CD14-positive monocyte (primary cell): ENCODE results near the gene LTBP2. TPM values are rescaled to one million over a fixed set of nuclear protein-coding genes. Genes with fewer than 3 reads are reported as not detected.

Source experiments
- DNase-seq, 3 donors: peaks; one replicate each; pipeline ENCODE4 v3.0.0-alpha.2; 2011 to 2022
- H2AFZ ChIP-seq: 2 replicates; pipeline ENCODE4 v1.6.0; 2012; ENCODE audit warnings: mild to moderate bottlenecking, low read depth, low read length, inconsistent platforms; ENCODE audit not compliant: insufficient read depth, poor library complexity, severe bottlenecking
- H3K27ac ChIP-seq, 2 donors: 1 replicate in 1 of 2; 2 replicates in 1 of 2; pipeline ENCODE4 v1.5.1; 2012 to 2013; ENCODE audit warnings: low read length in 2 of 2, control low read depth in 1 of 2, inconsistent platforms in 1 of 2, low read depth in 1 of 2, mild to moderate bottlenecking in 1 of 2
- H3K27me3 ChIP-seq, 2 donors: one replicate each; pipeline versions ENCODE4 v1.6.0 to v1.6.1; 2011 to 2013; ENCODE audit warnings: low read length in 2 of 2; ENCODE audit not compliant: control insufficient read depth in 2 of 2, insufficient read depth in 2 of 2
- H3K36me3 ChIP-seq, 2 donors: replicated peaks in 1 of 2; 1 replicate in 1 of 2; 2 replicates in 1 of 2; pipeline versions ENCODE4 v1.5.1 to v1.6.1; 2012 to 2013; ENCODE audit warnings: low read length in 2 of 2, control low read depth in 1 of 2, inconsistent platforms in 1 of 2, mild to moderate bottlenecking in 1 of 2; ENCODE audit not compliant: insufficient read depth in 2 of 2, control insufficient read depth in 1 of 2
- H3K4me1 ChIP-seq, 2 donors: 1 replicate in 1 of 2; 2 replicates in 1 of 2; pipeline versions ENCODE4 v1.5.1 to v1.6.1; 2012 to 2013; ENCODE audit warnings: low read length in 2 of 2, control low read depth in 1 of 2, inconsistent platforms in 1 of 2, mild to moderate bottlenecking in 1 of 2, moderate library complexity in 1 of 2; ENCODE audit not compliant: insufficient read depth in 2 of 2, control insufficient read depth in 1 of 2
- H3K4me2 ChIP-seq: replicated peaks from 2 replicates; pipeline ENCODE3; 2012; ENCODE audit warnings: low read length, moderate library complexity, mild to moderate bottlenecking; ENCODE audit not compliant: poor library complexity, severe bottlenecking; ENCODE audit errors: extremely low read depth
- H3K4me3 ChIP-seq, 3 experiments: fragments of 200-600 bp in 1 of 3; sonication (generic) in 1 of 3; replicated peaks in 1 of 3; 1 replicate in 2 of 3; 2 replicates in 1 of 3; pipeline ENCODE4 v1.5.1; 2011 to 2013; ENCODE audit warnings: low read length in 3 of 3, mild to moderate bottlenecking in 3 of 3, control low read depth in 2 of 3, low read depth in 2 of 3, inconsistent platforms in 1 of 3, moderate library complexity in 1 of 3
- H3K79me2 ChIP-seq: 2 replicates; pipeline ENCODE4 v1.6.0; 2012; ENCODE audit warnings: mild to moderate bottlenecking, control low read depth, inconsistent platforms, low read length, moderate library complexity; ENCODE audit not compliant: insufficient read depth
- H3K9ac ChIP-seq: 2 replicates; pipeline ENCODE4 v1.6.0; 2017; ENCODE audit warnings: low read length, mild to moderate bottlenecking; ENCODE audit not compliant: insufficient read depth, poor library complexity, severe bottlenecking
- H3K9me3 ChIP-seq, 2 donors: replicated peaks in 1 of 2; 1 replicate in 1 of 2; 2 replicates in 1 of 2; pipeline versions ENCODE4 v1.5.1 to v1.6.1; 2012 to 2013; ENCODE audit warnings: low read length in 2 of 2, control low read depth in 1 of 2; ENCODE audit not compliant: control insufficient read depth in 1 of 2, insufficient read depth in 1 of 2
- H4K20me1 ChIP-seq: 2 replicates; pipeline ENCODE4 v1.6.0; 2012; ENCODE audit warnings: mild to moderate bottlenecking, low read length, control low read depth, moderate library complexity; ENCODE audit not compliant: insufficient read depth
- H3K27ac Mint-ChIP-seq, 7 donors: one replicate each; pipeline ENCODE4 v1.8.0; 2020; ENCODE audit warnings: mild to moderate bottlenecking in 7 of 7, mixed read lengths in 7 of 7, moderate library complexity in 6 of 7, inconsistent platforms in 2 of 7
- H3K27me3 Mint-ChIP-seq, 3 donors: one replicate each; pipeline ENCODE4 v1.8.0; 2021 to 2022; ENCODE audit warnings: low read depth in 3 of 3, mild to moderate bottlenecking in 3 of 3, mixed read lengths in 3 of 3, moderate library complexity in 3 of 3, inconsistent platforms in 1 of 3
- H3K36me3 Mint-ChIP-seq, 2 donors: one replicate each; pipeline ENCODE4 v1.8.0; 2020; ENCODE audit warnings: mixed read lengths in 2 of 2, inconsistent platforms in 1 of 2, mild to moderate bottlenecking in 1 of 2
- H3K4me1 Mint-ChIP-seq: one replicate; pipeline ENCODE4 v1.8.0; 2020; ENCODE audit warnings: mild to moderate bottlenecking, mixed read lengths
- H3K4me3 Mint-ChIP-seq, 2 donors: one replicate each; pipeline ENCODE4 v1.8.0; 2020; ENCODE audit warnings: mild to moderate bottlenecking in 2 of 2, mixed read lengths in 2 of 2, moderate library complexity in 1 of 2
- H3K9me3 Mint-ChIP-seq, 7 donors: one replicate each; pipeline ENCODE4 v1.8.0; 2020 to 2022; ENCODE audit warnings: mixed read lengths in 7 of 7, mild to moderate bottlenecking in 6 of 7, moderate library complexity in 6 of 7, inconsistent platforms in 2 of 7
- WGBS: methylation state at CpG from one replicate; pipeline ENCODE4 v1.1.5; 2013; ENCODE audit warnings: missing lambda C conversion rate; ENCODE audit not compliant: insufficient coverage; 5-methylcytosine and 5-hydroxymethylcytosine counted together
- intact Hi-C, 2 donors: fragments of 100-400 bp; cut with micrococcal nuclease; formaldehyde crosslinking; loops; one replicate each; pipeline versions ENCODE4 v1.15.0 to v1.15.1; 2023
- polyA plus RNA-seq, 3 donors: library from polyadenylated mRNA; depleted of rRNA in 1 of 3; unstranded in 2 of 3; stranded (reverse) in 1 of 3; fragments of 300-500 nt in 2 of 3; fragments of >200 nt in 1 of 3; fragmentation: Illumina TruSeq in 2 of 3; gene quantifications; 1 replicate in 2 of 3; 2 replicates in 1 of 3; pipeline ENCODE4 v1.2.3, GENCODE V29; 2012 to 2021
- TF ChIP-seq, protein P1 (sequence below): fragments of 200-600 bp; IDR thresholded peaks from one replicate; pipeline ENCODE4 v1.8.0; 2022; ENCODE audit warnings: antibody characterized with exemption, mild to moderate bottlenecking

LTBP2 gene
- polyA plus RNA-seq, 3 donors: 0.04 to 0.24 (median 0.11) TPM

DNA sequence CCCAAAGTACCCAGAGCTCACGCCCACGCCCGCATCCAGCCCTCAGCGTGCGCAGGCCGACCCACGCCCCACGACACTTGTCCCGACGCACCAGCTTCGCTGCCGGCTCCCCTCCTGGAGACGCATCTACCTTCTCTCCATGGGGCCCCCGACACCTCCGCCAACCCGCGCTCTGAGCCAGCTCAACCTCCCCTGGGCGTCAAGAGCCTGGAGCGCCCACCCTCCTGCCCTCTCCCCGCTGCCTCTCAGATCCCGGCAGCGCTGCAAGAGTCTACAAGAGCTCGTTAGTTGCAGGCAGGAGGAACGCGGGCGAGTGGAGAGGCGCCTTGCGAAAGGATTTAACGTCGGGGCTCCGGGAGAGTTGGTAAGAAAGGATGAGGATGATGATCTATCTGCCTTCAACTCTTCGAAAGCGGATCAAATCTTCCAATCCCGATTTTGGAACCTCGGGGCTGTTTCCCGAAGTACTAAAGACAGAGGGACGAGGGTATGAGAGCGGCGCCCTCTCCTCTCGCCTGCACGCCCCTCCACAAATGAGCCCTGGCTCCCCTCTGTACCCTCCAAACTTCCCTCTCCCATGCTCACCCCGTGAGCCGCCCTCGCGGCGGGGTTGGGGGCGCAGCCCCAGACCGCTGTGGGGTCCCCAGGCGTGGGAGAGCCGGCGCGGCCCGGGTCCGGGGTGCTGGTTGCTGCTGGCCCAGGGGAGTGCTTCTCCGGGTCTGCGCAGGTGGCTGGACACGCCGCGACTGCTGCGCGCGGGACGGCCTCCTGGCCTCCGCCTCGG is 979 bp downstream of the LTBP2 start:
- Histone ChIP-seq H3K9me3 (no peaks in the 10 kb centered on the region), H3K27me3 (peaks cover 10 to 29% of the 10 kb centered on the region in 2 donors), H3K36me3 (no peaks in the 10 kb centered on the region), H3K79me2 (no peaks in the 10 kb centered on the region), H2AFZ (peak overlapping the region; percentile 96), H3K9ac (no peak overlapping the region), H4K20me1 (no peaks in the 10 kb centered on the region), H3K27ac (no peak overlapping the region), H3K4me1 (peaks cover 33 to 45% of the 10 kb centered on the region in 2 donors), H3K4me2 (peak overlapping the region; percentile 100), H3K4me3 (peak overlapping the region in 1 of 3 experiments; percentile 89)
- Mint-ChIP-seq H3K27me3 (peaks cover 29 to 50% (median 42%) of the 10 kb centered on the region in 3 donors), H3K9me3 (peaks cover 0 to 9% (median 0%) of the 10 kb centered on the region in 7 donors), H3K27ac (no peak overlapping the region), H3K4me3 (peak overlapping the region; percentile 37 to 90), H3K36me3 (peaks cover 11 to 14% of the 10 kb centered on the region in 2 donors), H3K4me1 (peaks cover 33% of the 10 kb centered on the region)
- TF ChIP-seq, protein P1, sequence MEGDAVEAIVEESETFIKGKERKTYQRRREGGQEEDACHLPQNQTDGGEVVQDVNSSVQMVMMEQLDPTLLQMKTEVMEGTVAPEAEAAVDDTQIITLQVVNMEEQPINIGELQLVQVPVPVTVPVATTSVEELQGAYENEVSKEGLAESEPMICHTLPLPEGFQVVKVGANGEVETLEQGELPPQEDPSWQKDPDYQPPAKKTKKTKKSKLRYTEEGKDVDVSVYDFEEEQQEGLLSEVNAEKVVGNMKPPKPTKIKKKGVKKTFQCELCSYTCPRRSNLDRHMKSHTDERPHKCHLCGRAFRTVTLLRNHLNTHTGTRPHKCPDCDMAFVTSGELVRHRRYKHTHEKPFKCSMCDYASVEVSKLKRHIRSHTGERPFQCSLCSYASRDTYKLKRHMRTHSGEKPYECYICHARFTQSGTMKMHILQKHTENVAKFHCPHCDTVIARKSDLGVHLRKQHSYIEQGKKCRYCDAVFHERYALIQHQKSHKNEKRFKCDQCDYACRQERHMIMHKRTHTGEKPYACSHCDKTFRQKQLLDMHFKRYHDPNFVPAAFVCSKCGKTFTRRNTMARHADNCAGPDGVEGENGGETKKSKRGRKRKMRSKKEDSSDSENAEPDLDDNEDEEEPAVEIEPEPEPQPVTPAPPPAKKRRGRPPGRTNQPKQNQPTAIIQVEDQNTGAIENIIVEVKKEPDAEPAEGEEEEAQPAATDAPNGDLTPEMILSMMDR: no peak
- WGBS: 28% methylated on average over 51 of the region's 65 CpGs
- intact Hi-C loops: loop anchor here in 1 of 2 donors (5.0 kb wide), 1 partner anchor 101 kb away; the partner anchor contains the start of genes AREL1 and FCF1
- no peak for DNase-seq

DNA sequence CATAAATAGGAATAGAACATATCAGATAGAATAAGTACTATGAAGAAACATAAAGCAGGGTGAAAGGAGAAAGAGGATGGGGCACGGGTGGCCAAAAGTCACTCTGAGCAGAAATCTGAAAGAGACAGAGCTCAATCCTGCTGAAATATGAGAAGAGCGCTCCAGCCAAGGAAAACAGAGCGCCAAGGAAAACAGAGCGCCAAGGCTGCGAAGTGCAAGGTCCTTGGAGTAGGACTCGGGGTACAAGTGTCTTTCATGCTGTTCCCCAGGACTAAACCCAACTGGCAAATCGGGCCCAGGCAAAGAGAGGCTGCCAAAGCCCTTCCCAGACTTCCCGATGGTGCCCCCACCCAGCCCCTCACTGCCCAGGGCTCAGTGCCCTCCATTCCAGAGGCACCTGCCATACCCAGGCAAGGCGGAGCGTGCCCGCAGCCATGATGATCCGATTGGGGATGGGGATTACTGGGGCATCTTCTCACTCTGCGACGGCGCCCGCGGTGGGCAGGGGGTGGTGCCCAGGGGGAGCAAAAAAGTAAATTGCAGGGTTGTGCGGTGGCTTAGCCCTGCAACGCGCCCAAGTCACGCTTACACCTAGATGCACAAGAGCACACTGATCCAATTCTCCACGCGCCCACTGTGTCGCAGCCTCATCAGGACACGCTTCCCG is 1.7 kb downstream of the LTBP2 start:
- Mint-ChIP-seq H3K36me3 (peaks cover 5 to 7% of the 10 kb centered on the region in 2 donors), H3K4me3 (peak overlapping the region; percentile 29 to 83), H3K9me3 (peaks cover 0 to 9% (median 0%) of the 10 kb centered on the region in 7 donors), H3K27me3 (peaks cover 25 to 48% (median 41%) of the 10 kb centered on the region in 3 donors), H3K4me1 (peaks cover 26% of the 10 kb centered on the region), H3K27ac (no peak overlapping the region)
- TF ChIP-seq, protein P1: no peak
- Histone ChIP-seq H3K27ac (no peak overlapping the region), H3K4me2 (no peak overlapping the region), H3K4me3 (no peak overlapping the region), H3K9me3 (no peaks in the 10 kb centered on the region), H3K27me3 (peaks cover 10 to 29% of the 10 kb centered on the region in 2 donors), H4K20me1 (no peaks in the 10 kb centered on the region), H3K4me1 (peaks cover 25 to 37% of the 10 kb centered on the region in 2 donors), H3K79me2 (no peaks in the 10 kb centered on the region), H3K9ac (no peak overlapping the region), H3K36me3 (no peaks in the 10 kb centered on the region), H2AFZ (no peak overlapping the region)
- 92% methylated on average over 26 of the region's 26 CpGs for WGBS
- DNase-seq: no peak
- intact Hi-C loops: loop anchor here in 1 of 2 donors (5.0 kb wide), 1 partner anchor 102 kb away; the partner anchor contains the start of genes AREL1 and FCF1
